HepG2 (cell line): ENCODE results near the gene CCL13. TPM values are rescaled to one million over a fixed set of nuclear protein-coding genes. Genes with fewer than 3 reads are reported as not detected.

ENCODE experiments used
- ATAC-seq: fragments of 200-7000 bp; cut with Tn5 transposase; 3 replicates; pipeline ENCODE4 v1.9.1; 2020; ENCODE audit warnings: mild to moderate bottlenecking, moderate library complexity
- BruUV-seq: library from RNA; stranded (reverse); fragments of 400-500 nt; replicated peaks from 2 replicates; lab custom pipeline; 2021; lab: Mats Ljungman, UMichigan
- CTCF ChIA-PET: fragments of 300-600 bp; formaldehyde crosslinking; extraction: SDS; loops from one replicate; lab custom pipeline; 2021; ENCODE audit warnings: low total read pairs, inconsistent platforms, low intra/inter-chr PET ratio; lab: Yijun Ruan, JAX
- POLR2A ChIA-PET: fragments of 350-600 bp; sonication (Branson Sonifier 250); formaldehyde crosslinking; loops from one replicate; lab custom pipeline; 2020; ENCODE audit warnings: antibody characterized with exemption, inconsistent platforms; lab: Yijun Ruan, JAX
- DNase-seq: peaks from one replicate; pipeline ENCODE4 v3.0.0-alpha.2; 2015; ENCODE audit warnings: low spot score
- FAIRE-seq: peaks from 3 replicates; lab custom pipeline; 2011; peaks lifted over from hg19 to GRCh38; lab: Jason Lieb, UNC
- H2AFZ ChIP-seq: one replicate; pipeline ENCODE4 v1.6.1; 2011; ENCODE audit warnings: low read length, inconsistent platforms
- H3K27ac ChIP-seq: fragments of 300-600 bp; 3 replicates; pipeline ENCODE4 v1.8.0; 2011; ENCODE audit warnings: mixed run types, mild to moderate bottlenecking, mixed read lengths, low read length, inconsistent platforms; ENCODE audit not compliant: insufficient read depth; ENCODE audit errors: extremely low read length
- H3K27me3 ChIP-seq, 2 experiments: fragments of 200-600 bp in 1 of 2; 2 replicates in 1 of 2; 3 replicates in 1 of 2; pipeline versions ENCODE4 v1.6.0 to v1.8.0; 2011; ENCODE audit warnings: low read length in 2 of 2, mild to moderate bottlenecking in 2 of 2, moderate library complexity in 2 of 2, inconsistent platforms in 1 of 2; ENCODE audit not compliant: insufficient read depth in 2 of 2, control insufficient read depth in 1 of 2
- H3K36me3 ChIP-seq, 2 experiments: fragments of 200-600 bp in 1 of 2; replicated peaks in 1 of 2; 2 replicates in 1 of 2; 3 replicates in 1 of 2; pipeline versions ENCODE4 v1.5.1 to v1.8.0; 2011; ENCODE audit warnings: low read length in 2 of 2, inconsistent platforms in 1 of 2; ENCODE audit not compliant: insufficient read depth in 2 of 2, control insufficient read depth in 1 of 2
- H3K4me1 ChIP-seq: 2 replicates; pipeline ENCODE4 v1.5.1; 2012; ENCODE audit warnings: low read length, inconsistent platforms; ENCODE audit not compliant: insufficient read depth
- H3K4me2 ChIP-seq: 2 replicates; pipeline ENCODE4 v1.6.0; 2011; ENCODE audit warnings: low read depth, low read length, inconsistent platforms
- H3K4me3 ChIP-seq, 3 experiments: fragments of 200-600 bp in 1 of 3; sonication (generic), shearing (Covaris generic) in 1 of 3; replicated peaks in 1 of 3; 2 replicates each; pipeline ENCODE4 v1.5.1; 2011 to 2016; ENCODE audit warnings: low read length in 3 of 3, inconsistent platforms in 2 of 3, low read depth in 2 of 3, mild to moderate bottlenecking in 2 of 3, control low read depth in 1 of 3, mixed read lengths in 1 of 3; ENCODE audit not compliant: insufficient read depth in 1 of 3
- H3K79me2 ChIP-seq: one replicate; pipeline ENCODE4 v1.6.1; 2011; ENCODE audit warnings: low read length, inconsistent platforms; ENCODE audit not compliant: insufficient read depth
- H3K9ac ChIP-seq: 2 replicates; pipeline ENCODE4 v1.6.0; 2011; ENCODE audit warnings: mild to moderate bottlenecking, low read depth, low read length, inconsistent platforms; ENCODE audit not compliant: insufficient read depth
- H3K9me3 ChIP-seq: 2 replicates; pipeline ENCODE4 v1.5.1; 2012; ENCODE audit warnings: mild to moderate bottlenecking, low read length
- H4K20me1 ChIP-seq: 2 replicates; pipeline ENCODE4 v1.6.0; 2011; ENCODE audit warnings: inconsistent platforms, mild to moderate bottlenecking, low read length, moderate library complexity; ENCODE audit not compliant: insufficient read depth
- BORCS8-MEF2B ChIP-seq: sonication (generic); formaldehyde crosslinking; IDR thresholded peaks from 2 replicates; pipeline ENCODE4 v1.8.0; 2022; ENCODE audit warnings: mild to moderate bottlenecking, missing genetic modification reagents
- CREM ChIP-seq, 2 experiments: sonication (generic) in 1 of 2; formaldehyde crosslinking in 1 of 2; IDR thresholded peaks; 2 replicates each; pipeline versions ENCODE4 v1.4.0 to v1.6.1; 2016 to 2020; ENCODE audit warnings: antibody characterized with exemption in 1 of 2, mild to moderate bottlenecking in 1 of 2, missing genetic modification reagents in 1 of 2
- HNRNPL ChIP-seq: fragments of 200-400 bp; formaldehyde crosslinking; IDR thresholded peaks from 2 replicates; pipeline ENCODE4 v1.6.1; 2017; ENCODE audit warnings: mild to moderate bottlenecking, low read depth, low read length
- MEF2D ChIP-seq: sonication (generic); formaldehyde crosslinking; IDR thresholded peaks from 2 replicates; pipeline ENCODE4 v1.5.1; 2020; ENCODE audit warnings: mild to moderate bottlenecking, missing genetic modification reagents
- POLR2AphosphoS2 ChIP-seq: IDR thresholded peaks from 2 replicates; pipeline ENCODE4 v1.6.1; 2011; ENCODE audit warnings: low read depth, low read length, improper control_type of control experiment
- PPARG ChIP-seq: conservative IDR thresholded peaks from 2 replicates; pipeline ENCODE4 v1.6.1; 2016; ENCODE audit warnings: missing biosample characterization, missing genetic modification reagents
- RBM39 ChIP-seq: fragments of 200-400 bp; formaldehyde crosslinking; IDR thresholded peaks from one replicate; pipeline ENCODE4 v1.6.1; 2018; ENCODE audit warnings: antibody characterized with exemption, mild to moderate bottlenecking, low read depth, low read length; ENCODE audit not compliant: poor library complexity, severe bottlenecking
- ZBTB1 ChIP-seq: sonication (generic); formaldehyde crosslinking; IDR thresholded peaks from 2 replicates; pipeline ENCODE4 v1.4.0; 2020; ENCODE audit warnings: missing genetic modification reagents, borderline replicate concordance
- ZNF432 ChIP-seq: sonication (generic); formaldehyde crosslinking; IDR thresholded peaks from 2 replicates; pipeline ENCODE4 v1.5.0; 2020; ENCODE audit warnings: missing genetic modification reagents, mild to moderate bottlenecking, borderline replicate concordance
- ZNF552 ChIP-seq: sonication (generic); formaldehyde crosslinking; IDR thresholded peaks from 2 replicates; pipeline ENCODE4 v1.9.0; 2022; ENCODE audit warnings: missing genetic modification reagents, mild to moderate bottlenecking, borderline replicate concordance
- ZNF569 ChIP-seq: sonication (generic); formaldehyde crosslinking; IDR thresholded peaks from 2 replicates; pipeline ENCODE4 v1.5.0; 2020; ENCODE audit warnings: mild to moderate bottlenecking, missing genetic modification reagents, moderate library complexity, borderline replicate concordance
- ZNF605 ChIP-seq: sonication (generic); formaldehyde crosslinking; IDR thresholded peaks from 2 replicates; pipeline ENCODE4 v1.8.0; 2022; ENCODE audit warnings: mild to moderate bottlenecking, missing genetic modification reagents
- WGBS: methylation state at CpG from one replicate; pipeline ENCODE4 v1.1.6; 2017; ENCODE audit warnings: low lambda C conversion rate; 5-methylcytosine and 5-hydroxymethylcytosine counted together
- in situ Hi-C: cut with HindIII; loops from 2 replicates; pipeline ENCODE4 v1.10.0; 2017; ENCODE audit warnings: low pct_unique_long_range_greater_than_20kb; ENCODE audit not compliant: extremely low pct_ligation_motif_present
- intact Hi-C: fragments of 100-400 bp; cut with micrococcal nuclease; formaldehyde crosslinking; loops from one replicate; pipeline ENCODE4 v1.10.0; 2022; ENCODE audit not compliant: unreplicated experiment
- polyA plus RNA-seq, 8 experiments: library from polyadenylated mRNA; depleted of rRNA in 3 of 8; stranded (reverse) in 7 of 8; unstranded in 1 of 8; fragments of >200 nt; fragmentation: Illumina TruSeq in 4 of 8; extraction: Trizol in 4 of 8; gene quantifications; 2 replicates each; pipeline versions ENCODE4 v1.2.1 to v1.2.3, GENCODE V29; 2011 to 2016; ENCODE audit warnings: low read depth in 4 of 8, missing spikeins in 1 of 8, mixed read lengths in 1 of 8; ENCODE audit not compliant: insufficient read depth in 1 of 8
- total RNA-seq, 5 experiments: library from RNA; depleted of rRNA; stranded (reverse); fragments of >200 nt; fragmentation: Illumina TruSeq; extraction: Trizol; gene quantifications; 2 replicates each; pipeline ENCODE4 v1.2.3, GENCODE V29; 2016; ENCODE audit warnings: low read depth in 1 of 5
- TF ChIP-seq, protein P1 (sequence below), 2 experiments: fragments of 450-650 bp in 1 of 2; sonication (generic) in 1 of 2; formaldehyde crosslinking; IDR thresholded peaks; 2 replicates each; pipeline versions ENCODE4 v1.5.0 to v1.8.0; 2020 to 2022; ENCODE audit warnings: mild to moderate bottlenecking in 1 of 2, missing genetic modification reagents in 1 of 2
- TF ChIP-seq, protein P2 (sequence below): sonication (generic); formaldehyde crosslinking; IDR thresholded peaks from 2 replicates; pipeline ENCODE4 v1.4.0; 2020; ENCODE audit warnings: missing genetic modification reagents; ENCODE audit errors: not compliant biosample characterization
- TF ChIP-seq, protein P3 (sequence below): sonication (generic); formaldehyde crosslinking; IDR thresholded peaks from 2 replicates; pipeline ENCODE4 v1.5.1; 2020; ENCODE audit warnings: missing genetic modification reagents, mild to moderate bottlenecking, borderline replicate concordance
- TF ChIP-seq, protein P4 (sequence below): sonication (generic); formaldehyde crosslinking; IDR thresholded peaks from 2 replicates; pipeline ENCODE4 v1.8.1; 2023; ENCODE audit warnings: missing genetic modification reagents, mild to moderate bottlenecking, borderline replicate concordance
- TF ChIP-seq, protein P5 (sequence below): sonication (generic); formaldehyde crosslinking; IDR thresholded peaks from 2 replicates; pipeline ENCODE4 v1.5.1; 2020; ENCODE audit warnings: mild to moderate bottlenecking, moderate library complexity, missing genetic modification reagents

CCL13 gene
- total and polyA plus RNA-seq, 2 of the 13 experiments (the other 11 are each of a cell fraction or from before 2014, with no cell fraction given) = not detected

DNA sequence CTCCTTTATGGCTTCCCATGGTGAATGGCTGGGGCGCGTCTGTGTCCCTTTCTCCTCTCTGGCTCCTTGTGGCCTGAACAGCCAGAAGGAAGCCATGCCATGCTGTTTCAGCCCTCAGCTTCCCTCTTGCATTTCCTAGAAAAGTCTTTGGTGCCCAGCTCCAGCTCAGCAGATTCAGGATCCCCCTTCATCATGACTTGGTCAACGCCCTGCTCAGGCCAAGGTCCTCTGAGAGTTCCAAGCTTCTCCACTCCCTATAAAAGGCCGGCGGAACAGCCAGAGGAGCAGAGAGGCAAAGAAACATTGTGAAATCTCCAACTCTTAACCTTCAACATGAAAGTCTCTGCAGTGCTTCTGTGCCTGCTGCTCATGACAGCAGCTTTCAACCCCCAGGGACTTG is at the start of gene CCL13 (continued):
- TF ChIP-seq, protein P1, sequence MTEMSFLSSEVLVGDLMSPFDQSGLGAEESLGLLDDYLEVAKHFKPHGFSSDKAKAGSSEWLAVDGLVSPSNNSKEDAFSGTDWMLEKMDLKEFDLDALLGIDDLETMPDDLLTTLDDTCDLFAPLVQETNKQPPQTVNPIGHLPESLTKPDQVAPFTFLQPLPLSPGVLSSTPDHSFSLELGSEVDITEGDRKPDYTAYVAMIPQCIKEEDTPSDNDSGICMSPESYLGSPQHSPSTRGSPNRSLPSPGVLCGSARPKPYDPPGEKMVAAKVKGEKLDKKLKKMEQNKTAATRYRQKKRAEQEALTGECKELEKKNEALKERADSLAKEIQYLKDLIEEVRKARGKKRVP (CRISPR knock-in tag; IDR thresholded peaks at IDR 0.05) = no peak

DNA sequence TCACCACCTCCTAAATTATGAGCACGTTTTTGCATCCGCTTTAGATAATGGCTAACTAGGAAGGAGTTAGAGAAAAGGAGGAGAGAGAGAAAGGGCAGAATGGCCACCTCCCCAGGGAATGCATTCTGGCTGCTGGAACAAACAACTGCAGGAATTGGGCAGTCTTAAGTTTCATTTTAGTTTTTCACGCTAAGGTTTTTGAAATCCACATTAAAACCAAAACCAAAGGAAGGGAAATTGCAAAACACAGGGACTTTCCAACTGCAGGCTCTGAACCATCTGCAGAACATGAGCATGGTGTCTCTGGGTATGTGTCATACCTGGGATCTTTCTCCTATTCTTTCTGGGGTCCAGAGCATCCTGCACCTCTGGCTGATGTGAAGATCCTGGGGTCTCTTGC is 49.2 kb upstream of the CCL13 start:
- H3K27me3 ChIP-seq = no peaks in the 10 kb centered on the region
- intact Hi-C loops = no loop called here
- no peaks in the 10 kb centered on the region for H3K36me3 ChIP-seq
- no peak overlapping the region for H3K9ac ChIP-seq
- 0% methylated on average over 3 of the region's 3 CpGs for WGBS
- in situ Hi-C loops = no loop called here
- BruUV-seq = no TSS peak
- no peak for ATAC-seq
- no peaks in the 10 kb centered on the region for H4K20me1 ChIP-seq
- no peak overlapping the region for H2AFZ ChIP-seq
- H3K4me2 ChIP-seq = no peak overlapping the region
- no peak for DNase-seq
- FAIRE-seq = no peak
- H3K9me3 ChIP-seq = no peaks in the 10 kb centered on the region
- CTCF ChIA-PET = interaction anchor here (1.1 kb wide), 1 partner anchor 107 kb away, joined by 4 read pairs; no protein-coding TSS in a partner anchor
- no peak overlapping the region for H3K27ac ChIP-seq
- POLR2A ChIA-PET = no interaction called here
- no peaks in the 10 kb centered on the region for H3K79me2 ChIP-seq
- H3K4me1 ChIP-seq = no peaks in the 10 kb centered on the region
- H3K4me3 ChIP-seq = no peak overlapping the region
- TF ChIP-seq, protein P2, sequence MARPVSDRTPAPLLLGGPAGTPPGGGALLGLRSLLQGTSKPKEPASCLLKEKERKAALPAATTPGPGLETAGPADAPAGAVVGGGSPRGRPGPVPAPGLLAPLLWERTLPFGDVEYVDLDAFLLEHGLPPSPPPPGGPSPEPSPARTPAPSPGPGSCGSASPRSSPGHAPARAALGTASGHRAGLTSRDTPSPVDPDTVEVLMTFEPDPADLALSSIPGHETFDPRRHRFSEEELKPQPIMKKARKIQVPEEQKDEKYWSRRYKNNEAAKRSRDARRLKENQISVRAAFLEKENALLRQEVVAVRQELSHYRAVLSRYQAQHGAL (CRISPR knock-in tag) = no peak
- TF ChIP-seq HNRNPL (no peak), PPARG (CRISPR knock-in tag) (no peak), ZNF605 (CRISPR knock-in tag) (no peak), ZNF432 (no peak), ZBTB1 (CRISPR knock-in tag) (no peak), MEF2D (CRISPR knock-in tag) (no peak), ZNF569 (CRISPR knock-in tag) (no peak), CREM (IDR thresholded peaks at IDR 0.05) (no peak), CREM (CRISPR knock-in tag; IDR thresholded peaks at IDR 0.05) (no peak), BORCS8-MEF2B (CRISPR knock-in tag) (no peak), POLR2AphosphoS2 (no peak), RBM39 (no peak), ZNF552 (no peak)
- TF ChIP-seq, protein P3, sequence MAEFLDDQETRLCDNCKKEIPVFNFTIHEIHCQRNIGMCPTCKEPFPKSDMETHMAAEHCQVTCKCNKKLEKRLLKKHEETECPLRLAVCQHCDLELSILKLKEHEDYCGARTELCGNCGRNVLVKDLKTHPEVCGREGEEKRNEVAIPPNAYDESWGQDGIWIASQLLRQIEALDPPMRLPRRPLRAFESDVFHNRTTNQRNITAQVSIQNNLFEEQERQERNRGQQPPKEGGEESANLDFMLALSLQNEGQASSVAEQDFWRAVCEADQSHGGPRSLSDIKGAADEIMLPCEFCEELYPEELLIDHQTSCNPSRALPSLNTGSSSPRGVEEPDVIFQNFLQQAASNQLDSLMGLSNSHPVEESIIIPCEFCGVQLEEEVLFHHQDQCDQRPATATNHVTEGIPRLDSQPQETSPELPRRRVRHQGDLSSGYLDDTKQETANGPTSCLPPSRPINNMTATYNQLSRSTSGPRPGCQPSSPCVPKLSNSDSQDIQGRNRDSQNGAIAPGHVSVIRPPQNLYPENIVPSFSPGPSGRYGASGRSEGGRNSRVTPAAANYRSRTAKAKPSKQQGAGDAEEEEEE (CRISPR knock-in tag) = no peak
- TF ChIP-seq, protein P4, sequence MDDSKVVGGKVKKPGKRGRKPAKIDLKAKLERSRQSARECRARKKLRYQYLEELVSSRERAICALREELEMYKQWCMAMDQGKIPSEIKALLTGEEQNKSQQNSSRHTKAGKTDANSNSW (CRISPR knock-in tag) = no peak
- TF ChIP-seq, protein P5, sequence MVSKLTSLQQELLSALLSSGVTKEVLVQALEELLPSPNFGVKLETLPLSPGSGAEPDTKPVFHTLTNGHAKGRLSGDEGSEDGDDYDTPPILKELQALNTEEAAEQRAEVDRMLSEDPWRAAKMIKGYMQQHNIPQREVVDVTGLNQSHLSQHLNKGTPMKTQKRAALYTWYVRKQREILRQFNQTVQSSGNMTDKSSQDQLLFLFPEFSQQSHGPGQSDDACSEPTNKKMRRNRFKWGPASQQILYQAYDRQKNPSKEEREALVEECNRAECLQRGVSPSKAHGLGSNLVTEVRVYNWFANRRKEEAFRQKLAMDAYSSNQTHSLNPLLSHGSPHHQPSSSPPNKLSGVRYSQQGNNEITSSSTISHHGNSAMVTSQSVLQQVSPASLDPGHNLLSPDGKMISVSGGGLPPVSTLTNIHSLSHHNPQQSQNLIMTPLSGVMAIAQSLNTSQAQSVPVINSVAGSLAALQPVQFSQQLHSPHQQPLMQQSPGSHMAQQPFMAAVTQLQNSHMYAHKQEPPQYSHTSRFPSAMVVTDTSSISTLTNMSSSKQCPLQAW (CRISPR knock-in tag) = no peak
